K562 (cell line): ENCODE data around the gene URGCP. TPM values are rescaled to one million over a fixed set of nuclear protein-coding genes. Genes with fewer than 3 reads are reported as not detected.

Experiments
- ELF2 ChIP-seq: fragments of 250-450 bp; sonication (Bioruptor Pico); IDR thresholded peaks from 2 replicates; pipeline ENCODE4 v1.5.0; 2021; ENCODE audit warnings: mild to moderate bottlenecking
- ETV1 ChIP-seq: fragments of 450-650 bp; conservative IDR thresholded peaks from 2 replicates; pipeline ENCODE4 v1.6.1; 2016; ENCODE audit warnings: missing genetic modification characterization, control low read depth, low read depth, missing compliant biosample characterization
- FOXJ3 ChIP-seq: sonication (generic); formaldehyde crosslinking; IDR thresholded peaks from 2 replicates; pipeline ENCODE4 v1.4.0; 2020; ENCODE audit warnings: mild to moderate bottlenecking, missing genetic modification reagents
- GATA2 ChIP-seq: sonication (generic); formaldehyde crosslinking; IDR thresholded peaks from 2 replicates; pipeline ENCODE4 v1.4.0; 2020; ENCODE audit warnings: mild to moderate bottlenecking, missing genetic modification reagents
- HCFC1 ChIP-seq: IDR thresholded peaks from 2 replicates; pipeline ENCODE4 v1.6.1; 2012; ENCODE audit warnings: low read depth, low read length, improper control_type of control experiment
- HDAC1 ChIP-seq, 2 experiments: fragments of 450-650 bp; IDR thresholded peaks; 2 replicates each; pipeline ENCODE4 v1.6.1; 2016 to 2017; ENCODE audit warnings: inconsistent platforms in 1 of 2, mild to moderate bottlenecking in 1 of 2, moderate library complexity in 1 of 2
- HINFP ChIP-seq: fragments of 450-650 bp; conservative IDR thresholded peaks from 2 replicates; pipeline ENCODE4 v1.6.1; 2016; ENCODE audit warnings: missing genetic modification characterization, low read depth, mild to moderate bottlenecking, control low read depth, missing compliant biosample characterization
- HNRNPLL ChIP-seq: fragments of 200-400 bp; formaldehyde crosslinking; IDR thresholded peaks from 2 replicates; pipeline ENCODE4 v1.6.1; 2017; ENCODE audit warnings: low read length, low read depth, mild to moderate bottlenecking; ENCODE audit not compliant: poor library complexity, severe bottlenecking
- HNRNPUL1 ChIP-seq: fragments of 200-400 bp; formaldehyde crosslinking; IDR thresholded peaks from 2 replicates; pipeline ENCODE4 v1.6.1; 2017; ENCODE audit warnings: low read length
- MAFG ChIP-seq: fragments of 450-650 bp; conservative IDR thresholded peaks from 2 replicates; pipeline ENCODE4 v1.6.1; 2016; ENCODE audit warnings: missing genetic modification characterization, missing compliant biosample characterization
- MAZ ChIP-seq, 2 experiments: fragments of 450-650 bp in 1 of 2; sonication (generic) in 1 of 2; formaldehyde crosslinking; IDR thresholded peaks in 1 of 2; conservative IDR thresholded peaks in 1 of 2; 2 replicates each; pipeline versions ENCODE4 v1.4.0 to v1.5.0; 2020; ENCODE audit warnings: mild to moderate bottlenecking in 1 of 2, missing genetic modification reagents in 1 of 2
- NEUROD1 ChIP-seq: fragments of 150-350 bp; IDR thresholded peaks from 2 replicates; pipeline ENCODE4 v1.6.1; 2014; ENCODE audit warnings: borderline replicate concordance, low read length, low read depth; ENCODE audit not compliant: partially characterized antibody
- NKRF ChIP-seq: fragments of 450-650 bp; IDR thresholded peaks from 2 replicates; pipeline ENCODE4 v1.6.1; 2016; ENCODE audit warnings: borderline replicate concordance
- NR1H2 ChIP-seq: sonication (generic); formaldehyde crosslinking; IDR thresholded peaks from 2 replicates; pipeline ENCODE4 v1.4.0; 2020; ENCODE audit warnings: mild to moderate bottlenecking, missing genetic modification reagents
- PTBP1 ChIP-seq: fragments of 200-400 bp; formaldehyde crosslinking; IDR thresholded peaks from 2 replicates; pipeline ENCODE4 v1.6.1; 2017; ENCODE audit warnings: low read depth, low read length
- PURB ChIP-seq: sonication (generic); formaldehyde crosslinking; IDR thresholded peaks from 2 replicates; pipeline ENCODE4 v1.9.0; 2021; ENCODE audit warnings: low read depth, mild to moderate bottlenecking, missing genetic modification reagents
- RBM25 ChIP-seq: fragments of 200-400 bp; formaldehyde crosslinking; IDR thresholded peaks from 2 replicates; pipeline ENCODE4 v1.6.1; 2018; ENCODE audit warnings: low read length, low read depth, moderate library complexity; ENCODE audit not compliant: severe bottlenecking
- RFX1 ChIP-seq: fragments of 450-650 bp; IDR thresholded peaks from 2 replicates; pipeline ENCODE4 v1.6.1; 2016; ENCODE audit warnings: mild to moderate bottlenecking, moderate library complexity
- RNF2 ChIP-seq: sonication (generic); IDR thresholded peaks from 2 replicates; pipeline ENCODE4 v1.6.1; 2016
- SAP30 ChIP-seq: fragments of 200-600 bp; sonication (generic); IDR thresholded peaks from 2 replicates; pipeline ENCODE4 v1.6.1; 2012; ENCODE audit warnings: borderline replicate concordance, low read depth, mild to moderate bottlenecking, moderate library complexity, low read length, control low read depth, inconsistent platforms; ENCODE audit not compliant: insufficient read depth, poor library complexity, severe bottlenecking
- TBP ChIP-seq: optimal IDR thresholded peaks from 2 replicates; pipeline ENCODE3; 2011; ENCODE audit warnings: low read depth, low read length, improper control_type of control experiment
- TCFL5 ChIP-seq: fragments of 250-450 bp; sonication (Bioruptor Pico); conservative IDR thresholded peaks from 2 replicates; pipeline ENCODE4 v1.6.1; 2021; ENCODE audit warnings: mild to moderate bottlenecking, moderate library complexity, matching md5 sums
- XRCC5 ChIP-seq: fragments of 200-400 bp; formaldehyde crosslinking; IDR thresholded peaks from 2 replicates; pipeline ENCODE4 v1.6.1; 2017; ENCODE audit warnings: low read depth, mild to moderate bottlenecking, low read length
- ZBTB17 ChIP-seq: fragments of 450-650 bp; formaldehyde crosslinking; IDR thresholded peaks from 2 replicates; pipeline ENCODE4 v1.4.0; 2020; ENCODE audit warnings: mild to moderate bottlenecking
- ZBTB26 ChIP-seq: fragments of 450-650 bp; formaldehyde crosslinking; IDR thresholded peaks from 2 replicates; pipeline ENCODE4 v1.4.0; 2022; ENCODE audit warnings: missing genetic modification characterization
- ZKSCAN3 ChIP-seq: fragments of 250-450 bp; sonication (Bioruptor Pico); IDR thresholded peaks from 2 replicates; pipeline ENCODE4 v1.4.0; 2020
- ZNF75A ChIP-seq: fragments of 450-650 bp; formaldehyde crosslinking; IDR thresholded peaks from 2 replicates; pipeline ENCODE4 v1.4.0; 2020; ENCODE audit warnings: mild to moderate bottlenecking
- ZZZ3 ChIP-seq: fragments of 450-650 bp; IDR thresholded peaks from 2 replicates; pipeline ENCODE4 v1.6.1; 2016; ENCODE audit warnings: antibody characterized with exemption, mild to moderate bottlenecking, moderate library complexity
- polyA plus RNA-seq, 8 experiments: library from polyadenylated mRNA; depleted of rRNA in 4 of 8; stranded (reverse) in 5 of 8; unstranded in 3 of 8; fragments of >200 nt; fragmentation: Nextera tagmentation in 2 of 8; fragmentation: Illumina TruSeq in 1 of 8; extraction: Ambion mirVana in 2 of 8; extraction: Trizol in 1 of 8; gene quantifications; 2 replicates each; pipeline versions ENCODE4 v1.2.1 to v1.2.3, GENCODE V29; 2011 to 2014; ENCODE audit warnings: inconsistent platforms in 1 of 8, missing spikeins in 1 of 8
- total RNA-seq, 7 experiments: library from RNA; depleted of rRNA in 6 of 7; stranded (reverse); fragments of >200 nt in 6 of 7; fragmentation: Illumina TruSeq in 2 of 7; extraction: Trizol in 2 of 7; gene quantifications; 2 replicates each; pipeline versions ENCODE4 v1.2.1 to v1.2.3, GENCODE V29; 2011 to 2021; ENCODE audit warnings: low replicate concordance in 1 of 7

URGCP gene
- total and polyA plus RNA-seq, 9 of the 15 experiments (the other 6 are each of a cell fraction or from before 2014, with no cell fraction given): 1.7 to 25.8 (median 12.5) TPM

- TF ChIP-seq HNRNPUL1 (no peak), MAFG (no peak), PURB (CRISPR knock-in tag) (no peak), NKRF (peak; percentile 63; the same call in 1 of the 2 replicates), HCFC1 (no peak), FOXJ3 (CRISPR knock-in tag) (no peak), TCFL5 (no peak), HDAC1 (IDR thresholded peaks at IDR 0.05) (peak in 1 of 2 experiments; percentile 70; a peak in 2 of 4 replicates), NEUROD1 (peak; percentile 39), ZBTB26 (CRISPR knock-in tag) (no peak), ZBTB17 (no peak), ETV1 (tag) (no peak), ZNF75A (no peak), RBM25 (no peak), HNRNPLL (no peak), RNF2 (no peak), SAP30 (no peak), XRCC5 (0 out of 2 replicates have a peak, but pooled peaks have one; percentile 9), ZKSCAN3 (CRISPR knock-in tag) (no peak), ELF2 (CRISPR knock-in tag) (no peak), PTBP1 (no peak), RFX1 (no peak), ZZZ3 (no peak), TBP (no peak), NR1H2 (no peak), GATA2 (CRISPR knock-in tag) (no peak), MAZ (CRISPR knock-in tag; conservative IDR thresholded peaks at IDR 0.05 in 1 of 2, IDR thresholded peaks at IDR 0.05 in 1 of 2) (no peak; a peak in 2 of 4 replicates), HINFP (no peak)
Measured at GRCh38 chr7:43926798-43927123, 20.4 kb upstream of the URGCP start (continued).
